Lower leg skin (tissue), 3 donors: Measurements from ENCODE around the gene XG.

Source experiments
- CTCF ChIP-seq, 3 donors: fragments of 450-650 bp; IDR thresholded peaks; one replicate each; pipeline ENCODE4 v1.5.1; 2016; ENCODE audit warnings: antibody characterized with exemption in 3 of 3, mild to moderate bottlenecking in 3 of 3, moderate library complexity in 2 of 3
- POLR2A ChIP-seq, 2 donors: fragments of 450-650 bp; IDR thresholded peaks; one replicate each; pipeline ENCODE4 v1.6.1; 2016 to 2017; ENCODE audit warnings: antibody characterized with exemption in 2 of 2, mild to moderate bottlenecking in 1 of 2, moderate library complexity in 1 of 2

- TF ChIP-seq CTCF (IDR thresholded peaks at IDR 0.05): no peak
- TF ChIP-seq POLR2A (IDR thresholded peaks at IDR 0.05): no peak
These were observed 49.4 kb downstream of the XG start for GRCh38 chrX:2801223-2801622.
